Suprapubic skin (tissue), 3 donors: ENCODE data around the gene CACNA1H.

Experiments
- POLR2A ChIP-seq, 2 donors: fragments of 450-650 bp; IDR thresholded peaks; one replicate each; pipeline ENCODE4 v1.6.1; 2017; ENCODE audit warnings: antibody characterized with exemption in 2 of 2, mild to moderate bottlenecking in 2 of 2, moderate library complexity in 2 of 2
- TF ChIP-seq, protein P1 (sequence below), 2 donors: fragments of 200-600 bp in 1 of 2; fragments of 450-650 bp in 1 of 2; sonication (generic) in 1 of 2; IDR thresholded peaks; one replicate each; pipeline ENCODE4 v1.5.1; 2016 to 2019; ENCODE audit warnings: antibody characterized with exemption in 2 of 2, mild to moderate bottlenecking in 1 of 2, moderate library complexity in 1 of 2

DNA sequence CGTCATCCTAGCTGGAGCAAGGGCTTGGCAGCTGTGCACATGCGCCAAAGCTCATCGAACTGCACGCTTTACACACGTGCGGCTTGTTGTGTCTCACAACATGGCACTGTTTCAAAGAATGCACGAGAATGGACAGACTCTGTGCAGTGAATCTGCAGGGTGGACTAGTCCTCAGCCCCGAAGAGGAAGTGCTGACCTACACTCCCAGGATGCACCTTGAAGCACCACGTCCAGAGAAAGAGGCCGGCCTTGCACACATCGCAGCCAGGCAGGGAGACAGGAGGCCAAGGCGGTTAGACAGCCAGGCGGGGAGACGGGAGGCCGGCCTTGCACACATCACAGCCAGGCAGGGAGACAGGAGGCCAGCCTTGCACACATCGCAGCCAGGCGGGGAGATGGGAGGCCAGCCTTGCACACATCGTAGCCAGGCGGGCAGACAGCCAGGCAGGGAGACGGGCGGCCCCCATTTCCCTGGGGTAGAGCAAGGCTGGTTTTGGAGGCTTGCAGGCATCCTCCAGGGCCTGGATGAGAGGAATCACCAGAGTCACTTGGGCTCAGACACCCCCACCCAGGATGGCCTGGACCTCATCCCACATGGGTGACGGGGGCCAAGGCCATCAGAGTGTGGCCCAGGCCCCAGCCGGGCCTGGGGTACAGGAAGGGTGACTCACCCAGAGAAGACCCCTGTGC lies 9.0 kb upstream of the CACNA1H start:
- TF ChIP-seq, protein P1, sequence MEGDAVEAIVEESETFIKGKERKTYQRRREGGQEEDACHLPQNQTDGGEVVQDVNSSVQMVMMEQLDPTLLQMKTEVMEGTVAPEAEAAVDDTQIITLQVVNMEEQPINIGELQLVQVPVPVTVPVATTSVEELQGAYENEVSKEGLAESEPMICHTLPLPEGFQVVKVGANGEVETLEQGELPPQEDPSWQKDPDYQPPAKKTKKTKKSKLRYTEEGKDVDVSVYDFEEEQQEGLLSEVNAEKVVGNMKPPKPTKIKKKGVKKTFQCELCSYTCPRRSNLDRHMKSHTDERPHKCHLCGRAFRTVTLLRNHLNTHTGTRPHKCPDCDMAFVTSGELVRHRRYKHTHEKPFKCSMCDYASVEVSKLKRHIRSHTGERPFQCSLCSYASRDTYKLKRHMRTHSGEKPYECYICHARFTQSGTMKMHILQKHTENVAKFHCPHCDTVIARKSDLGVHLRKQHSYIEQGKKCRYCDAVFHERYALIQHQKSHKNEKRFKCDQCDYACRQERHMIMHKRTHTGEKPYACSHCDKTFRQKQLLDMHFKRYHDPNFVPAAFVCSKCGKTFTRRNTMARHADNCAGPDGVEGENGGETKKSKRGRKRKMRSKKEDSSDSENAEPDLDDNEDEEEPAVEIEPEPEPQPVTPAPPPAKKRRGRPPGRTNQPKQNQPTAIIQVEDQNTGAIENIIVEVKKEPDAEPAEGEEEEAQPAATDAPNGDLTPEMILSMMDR (IDR thresholded peaks at IDR 0.05), result no peak
- TF ChIP-seq POLR2A (IDR thresholded peaks at IDR 0.05), result no peak
